ENCODE measurements around the gene FSTL4.

DNA sequence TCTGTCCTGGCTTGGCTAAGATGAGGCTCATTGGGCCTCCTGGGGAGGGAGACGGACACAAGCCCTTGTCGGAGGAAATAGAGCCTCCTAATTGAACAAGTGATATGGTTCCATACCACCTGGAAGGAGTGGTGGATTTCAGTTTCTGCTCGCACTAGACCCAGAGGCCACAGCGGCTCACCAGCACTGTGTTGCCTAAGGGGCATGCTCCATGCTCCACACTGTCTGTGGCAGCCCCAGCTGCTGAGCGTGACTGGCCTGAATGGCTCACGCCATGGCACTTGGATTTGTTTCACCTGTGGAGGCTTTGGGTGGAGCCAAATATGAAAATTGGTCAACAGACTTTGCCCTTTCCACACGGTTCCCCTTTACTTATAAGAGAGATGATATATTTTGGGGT, 379.4 kb downstream of the FSTL4 start:
- no peak for TF ChIP-seq POLR2AphosphoS5 (IDR thresholded peaks at IDR 0.05; ENCODE audit: low read depth, low read length)
- no peak for TF ChIP-seq USF2 (IDR thresholded peaks at IDR 0.05; ENCODE audit: borderline replicate concordance, low read depth, low read length)
- no peak for TF ChIP-seq RCOR1 (IDR thresholded peaks at IDR 0.05; ENCODE audit: low read length)
- TF ChIP-seq CTCF (IDR thresholded peaks at IDR 0.05), result no peak
- no peak for TF ChIP-seq NFIC (IDR thresholded peaks at IDR 0.05; ENCODE audit: borderline replicate concordance)

Data from SK-N-SH (cell line).